HG03060 (cell line): ENCODE measurements around the gene ZAP70.

ENCODE experiments used
- ATAC-seq: cut with Tn5 transposase; IDR thresholded peaks from one replicate; pipeline ENCODE4 v1.9.1; 2021; ENCODE audit warnings: low read depth, moderate number of reproducible peaks; ENCODE audit not compliant: unreplicated experiment

ZAP70 gene

DNA sequence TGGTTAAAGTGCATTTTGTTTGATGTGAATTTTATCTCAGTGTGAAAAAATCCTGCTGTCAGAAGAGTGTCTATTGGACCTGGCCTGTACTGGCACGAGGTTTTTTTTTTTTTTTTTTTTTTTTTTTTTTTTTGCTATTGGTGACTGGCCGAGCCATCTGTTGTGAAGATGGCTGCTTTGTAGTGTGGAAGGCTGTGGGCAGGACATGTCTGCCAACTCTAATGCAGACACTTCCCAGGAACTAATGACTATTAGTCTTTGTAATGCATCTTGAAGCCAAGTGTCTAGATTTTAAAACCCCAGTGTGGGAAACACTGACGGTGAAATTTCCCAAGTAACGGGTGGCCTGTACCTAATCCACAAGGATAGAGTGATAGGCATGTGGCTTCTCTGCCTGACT, 34.3 kb downstream of the ZAP70 start:
- no peak for ATAC-seq

DNA sequence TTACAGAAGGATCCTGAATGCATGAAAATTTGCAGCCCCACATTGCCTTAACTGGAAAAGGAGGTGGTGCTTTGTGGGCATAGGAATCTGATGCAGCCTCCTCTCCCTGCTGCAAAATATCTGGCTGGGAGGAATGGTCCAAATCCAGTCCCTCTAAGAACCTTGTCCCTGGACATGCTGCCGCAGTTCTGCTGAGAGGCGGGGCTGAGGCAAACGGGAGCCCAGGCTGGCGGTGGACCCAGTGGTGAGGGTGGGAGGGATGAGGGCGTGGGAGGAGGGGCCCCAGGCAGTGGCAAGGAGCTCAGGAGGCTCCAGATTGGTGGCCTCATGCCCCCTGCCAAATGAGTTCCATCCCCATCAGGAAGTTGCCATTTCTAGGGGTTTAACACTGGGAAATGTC, 36.2 kb downstream of the ZAP70 start:
- ATAC-seq, result no peak

DNA sequence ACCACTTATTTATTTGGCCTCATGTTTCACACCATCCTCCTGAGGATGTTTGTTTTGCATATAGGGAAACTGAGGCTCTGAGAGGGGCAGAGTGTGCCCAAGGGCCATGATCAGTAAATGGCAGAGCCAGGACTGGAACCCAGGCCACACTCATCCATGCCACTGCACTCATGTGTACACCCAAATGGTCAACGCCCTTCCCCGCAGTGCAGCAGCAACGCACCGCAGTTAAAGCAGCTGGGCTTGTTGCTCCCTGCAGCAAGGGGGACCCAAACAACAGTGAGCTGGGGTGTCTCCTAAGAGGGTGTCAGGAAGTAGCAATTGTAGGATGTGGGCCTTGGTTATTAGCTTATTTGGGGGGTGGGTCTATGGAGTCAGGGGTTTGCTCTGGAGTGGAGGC, 36.6 kb downstream of the ZAP70 start:
- no peak for ATAC-seq

DNA sequence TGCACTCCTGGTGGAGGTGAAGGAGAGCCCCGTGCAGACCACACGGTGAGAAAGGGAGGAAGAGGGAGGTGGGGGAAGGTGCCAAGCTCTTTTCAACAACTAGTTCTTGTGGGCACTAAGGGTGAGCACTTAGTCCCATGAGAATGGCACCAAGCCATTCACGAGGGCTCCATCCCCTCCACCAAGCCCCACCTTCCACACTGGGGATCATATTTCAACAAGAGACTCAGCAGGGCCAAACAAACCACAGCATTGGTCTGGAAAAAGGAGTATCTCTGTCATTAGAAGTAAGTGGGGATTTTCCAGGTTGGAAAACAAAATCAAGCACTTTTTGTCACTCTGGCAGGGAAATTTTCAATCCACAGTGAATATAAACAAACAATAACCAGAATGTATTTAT, 38.4 kb downstream of the ZAP70 start:
- no peak for ATAC-seq

DNA sequence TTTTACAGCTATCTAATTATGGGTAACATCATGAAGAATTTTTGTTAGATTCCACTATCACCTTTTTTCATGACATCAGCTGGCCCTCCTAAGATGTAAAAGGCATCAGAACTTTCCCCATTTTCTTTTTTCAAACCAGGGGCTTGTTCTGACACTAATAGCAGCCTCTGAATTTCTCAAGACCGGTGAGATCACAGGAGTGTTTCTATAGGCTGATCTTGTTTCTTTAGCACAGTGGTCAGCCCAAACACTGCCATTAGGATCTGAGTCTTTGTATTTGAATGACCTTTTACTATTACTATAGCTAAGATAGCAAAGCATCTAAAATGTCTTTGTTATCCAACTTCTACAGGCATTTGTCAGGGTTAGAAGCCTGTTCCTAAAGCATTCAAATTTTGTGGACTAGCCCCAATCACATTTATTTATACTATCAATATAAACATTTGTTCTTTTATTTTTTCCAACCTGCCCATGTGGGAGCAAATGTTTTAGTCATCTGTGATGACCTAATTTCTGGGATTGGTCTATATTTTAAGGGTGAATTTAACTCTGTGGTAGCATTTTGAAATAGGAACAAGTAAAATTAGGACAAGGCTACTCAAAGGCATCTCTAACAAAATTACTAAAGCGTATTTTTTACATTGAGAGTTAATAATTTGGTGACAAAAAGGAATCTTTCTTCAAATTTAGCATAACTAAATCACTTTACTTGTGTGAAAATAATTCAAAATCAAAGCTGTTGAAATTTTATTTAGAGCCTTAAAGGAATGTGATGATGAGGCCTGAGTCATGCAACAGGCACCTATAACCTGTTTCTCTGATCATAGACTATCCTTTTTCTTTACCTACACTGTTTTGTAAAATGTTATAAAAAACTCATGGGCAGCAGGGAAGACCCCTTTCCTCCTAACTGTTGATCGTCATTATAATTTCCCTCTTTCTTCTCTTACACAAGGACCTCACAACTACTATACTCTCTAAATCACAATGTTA, 39.3 kb downstream of the ZAP70 start:
- ATAC-seq, result no peak

DNA sequence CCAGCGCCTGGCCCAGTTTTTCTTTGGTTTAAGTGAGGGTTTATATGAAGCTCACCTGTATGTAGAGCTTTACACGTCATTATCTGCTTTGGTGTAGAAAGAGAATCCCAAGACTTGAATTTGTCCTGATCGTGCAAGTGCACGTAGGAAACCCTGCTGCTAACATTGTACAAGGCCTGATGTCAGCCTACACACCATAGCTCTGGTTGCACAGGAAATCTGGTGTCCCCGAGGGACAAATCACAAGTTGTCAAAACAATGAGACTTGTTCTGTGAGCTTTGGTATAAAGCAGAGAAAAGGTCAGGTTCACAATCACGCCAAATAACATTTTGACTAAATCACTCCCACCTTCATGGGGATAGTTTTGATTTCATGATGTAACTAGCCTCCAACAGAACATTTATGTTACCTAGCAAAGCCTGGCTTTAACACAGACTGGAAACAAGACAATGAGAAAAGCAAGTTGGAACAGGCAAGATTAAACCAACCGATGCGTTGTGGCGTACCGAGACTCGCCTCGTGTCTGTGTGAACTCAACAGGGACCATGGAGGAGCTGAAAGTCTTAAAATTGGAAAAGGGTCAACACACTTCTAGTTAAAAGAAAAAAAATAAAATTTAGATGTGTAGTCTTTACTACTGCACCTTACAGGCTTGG, 41.4 kb downstream of the ZAP70 start:
- ATAC-seq, result no peak

DNA sequence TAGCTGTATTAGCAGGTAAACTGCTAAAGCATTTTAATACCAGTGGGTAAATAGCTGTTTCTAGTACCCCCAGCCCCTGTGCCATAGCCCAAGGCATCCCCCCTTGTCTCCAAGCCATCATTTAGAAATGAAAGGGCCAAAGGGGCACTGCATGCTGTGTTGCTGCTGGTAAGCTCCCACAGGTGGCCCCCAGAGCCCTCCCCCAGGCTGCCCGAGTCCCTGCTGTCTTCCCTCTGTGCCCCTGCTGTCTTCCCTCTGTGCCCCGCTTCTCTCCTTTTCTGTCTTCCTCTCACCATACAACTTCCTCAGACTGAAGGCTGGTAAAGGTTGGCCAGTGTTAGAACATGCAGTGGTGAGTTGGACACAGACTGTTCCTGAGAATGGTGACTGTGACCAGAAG, 42.1 kb downstream of the ZAP70 start:
- ATAC-seq, result no peak

DNA sequence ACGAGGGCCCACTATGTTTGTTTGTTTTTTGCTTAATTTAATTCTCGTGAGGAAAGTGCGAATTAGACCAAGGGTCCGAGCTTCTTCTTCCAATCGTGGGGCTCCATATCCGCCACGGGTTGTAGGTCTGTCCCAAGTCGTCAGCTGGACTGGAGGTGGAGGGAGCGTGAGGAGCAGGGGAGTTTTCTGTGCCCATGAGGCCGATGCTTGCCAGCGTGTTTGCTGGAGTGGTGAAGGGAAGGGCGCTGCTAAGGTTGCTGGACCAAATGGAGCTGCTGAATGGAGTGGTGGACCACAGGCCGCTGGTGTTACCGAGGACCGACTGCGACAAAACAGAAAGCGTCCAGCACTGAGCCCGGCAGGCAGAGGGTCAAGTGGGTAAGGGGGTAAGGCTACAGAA, 43.7 kb downstream of the ZAP70 start:
- ATAC-seq, result no peak

DNA sequence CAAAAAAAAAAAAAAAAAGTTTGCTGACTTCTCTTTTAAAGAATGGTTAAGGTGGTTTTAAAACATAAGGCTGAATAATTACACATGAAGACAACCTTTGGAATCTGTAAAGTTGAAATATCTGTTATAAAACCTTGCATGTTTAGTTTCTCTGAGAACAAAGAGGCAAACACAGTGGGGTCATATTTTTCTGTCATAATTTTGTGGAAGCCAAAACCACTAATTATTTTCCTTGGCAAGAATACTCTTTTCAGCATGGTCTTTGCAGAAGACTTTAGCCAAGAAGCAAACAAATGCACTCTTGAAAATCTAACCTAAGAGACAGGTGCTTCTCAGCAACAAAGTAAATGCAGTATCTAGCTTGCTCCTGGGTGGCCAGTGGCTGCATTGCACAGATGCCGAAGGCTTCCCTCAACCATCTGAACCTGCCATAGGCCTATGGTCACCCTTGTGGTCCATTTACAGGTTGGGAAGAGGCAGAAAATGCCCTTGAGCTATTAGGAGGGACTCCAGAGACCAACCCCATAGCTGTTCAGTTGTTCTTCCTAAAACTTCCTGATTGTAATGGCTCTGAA, 44.8 kb downstream of the ZAP70 start:
- ATAC-seq, result no peak

DNA sequence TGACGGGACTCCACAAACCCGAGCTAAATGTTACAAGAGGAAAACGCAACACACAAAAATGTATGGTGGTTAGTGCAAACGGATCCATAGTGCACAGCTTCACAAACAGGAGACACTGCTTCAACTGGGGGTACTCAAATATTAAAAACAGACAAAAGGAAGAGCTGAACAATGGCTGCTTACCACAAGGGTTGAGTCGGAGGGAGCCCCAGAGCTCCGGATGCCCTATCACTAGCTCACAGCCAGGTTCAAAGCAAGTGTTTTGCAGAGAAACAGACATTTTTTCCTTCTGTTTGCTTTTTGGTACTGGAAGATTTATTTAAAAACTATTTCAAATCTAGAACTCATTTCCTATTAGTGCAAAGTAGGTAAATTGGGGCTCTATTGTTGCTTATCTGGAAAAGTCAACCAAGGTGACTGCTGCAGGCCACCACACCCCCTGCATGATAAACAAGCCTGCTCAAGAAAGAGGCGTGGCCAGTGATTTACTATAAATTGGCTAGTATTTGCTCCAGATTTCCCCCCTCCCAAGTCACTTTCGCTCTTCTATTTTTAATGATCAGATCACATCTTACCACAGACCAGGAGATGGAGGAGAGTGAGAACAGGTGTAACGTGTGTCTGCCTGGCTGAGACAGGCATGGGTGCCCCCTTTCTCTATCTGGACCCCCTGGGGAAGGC, 46.5 kb downstream of the ZAP70 start:
- no peak for ATAC-seq

DNA sequence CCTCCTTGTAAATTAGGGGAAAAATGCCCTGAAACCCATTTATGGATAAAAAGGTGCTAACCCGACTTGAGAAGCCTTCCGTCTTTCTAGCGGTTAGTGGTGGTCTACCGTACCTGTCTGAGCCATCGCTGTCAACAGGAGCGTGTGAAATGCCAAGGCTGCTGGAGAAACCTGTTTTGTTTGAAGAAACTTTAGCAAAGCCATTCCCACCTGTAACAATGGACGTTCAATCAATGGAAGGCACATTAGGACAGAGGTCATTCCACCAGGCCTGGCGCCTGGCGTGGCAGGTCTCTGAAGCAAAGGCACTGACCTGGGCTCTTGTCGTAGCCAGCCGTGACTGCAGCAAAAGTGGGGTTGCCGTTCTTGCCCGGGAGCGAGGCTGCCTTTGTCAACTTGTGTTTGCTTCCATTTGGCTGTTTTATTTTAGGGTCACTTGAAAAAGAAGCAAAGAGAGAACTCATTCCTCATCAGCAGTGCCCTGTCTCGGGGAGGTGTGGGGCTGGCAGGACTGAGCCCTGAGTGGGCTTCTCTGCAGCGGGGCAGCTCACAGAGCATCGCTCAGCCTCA, 47.2 kb downstream of the ZAP70 start:
- ATAC-seq, result no peak

DNA sequence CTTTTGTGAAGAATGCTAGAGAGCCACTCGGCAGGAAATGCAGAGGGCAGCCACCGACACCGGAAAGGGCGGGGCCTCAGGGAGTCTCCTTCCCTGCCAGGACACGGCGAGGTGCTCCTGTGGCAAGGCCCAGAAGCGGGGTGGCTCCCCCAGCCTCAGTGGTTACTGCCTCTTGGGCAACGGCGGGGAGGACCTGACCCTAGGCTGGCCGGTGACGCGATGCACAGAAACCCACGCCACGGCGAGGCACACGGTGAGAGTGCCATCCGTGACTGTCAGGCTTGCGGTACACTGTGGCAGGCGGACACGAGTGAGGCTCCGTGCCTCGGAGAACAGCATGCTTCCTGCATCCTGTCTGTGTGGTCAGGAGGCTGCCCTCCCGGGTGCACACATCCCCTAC, 47.8 kb downstream of the ZAP70 start:
- no peak for ATAC-seq

DNA sequence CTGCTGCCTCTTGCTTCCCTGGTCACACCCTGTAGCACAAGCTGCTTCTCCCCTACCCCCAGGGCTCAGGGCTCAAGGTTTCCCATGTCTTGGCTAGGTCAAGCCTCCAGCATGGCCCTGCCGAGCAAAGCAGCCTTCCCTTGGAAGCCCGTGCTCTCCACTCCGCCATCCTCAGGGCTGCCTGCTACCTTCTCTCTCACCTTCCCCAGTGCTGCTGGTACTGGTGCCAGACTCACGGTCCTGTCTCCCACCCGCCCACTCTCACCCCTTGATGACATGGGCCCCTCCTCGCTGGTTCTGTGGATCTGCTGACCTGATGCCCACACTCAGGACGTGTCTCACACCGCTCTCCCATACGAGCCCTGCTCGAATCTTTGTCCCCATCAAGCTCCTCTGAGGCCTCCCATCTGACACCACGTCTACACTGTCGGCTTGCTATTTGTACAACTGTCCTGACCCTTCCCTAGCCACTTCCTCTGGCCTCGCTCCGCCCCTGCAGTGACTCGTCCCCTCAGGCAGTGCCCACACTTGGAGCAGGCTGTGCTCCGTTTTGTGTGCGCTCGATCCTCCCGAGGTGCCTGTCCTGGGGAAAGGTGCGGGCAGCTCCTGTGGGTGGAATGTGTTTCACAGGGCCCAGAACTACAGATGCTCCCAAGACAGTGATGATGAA, 49.9 kb downstream of the ZAP70 start:
- no peak for ATAC-seq

DNA sequence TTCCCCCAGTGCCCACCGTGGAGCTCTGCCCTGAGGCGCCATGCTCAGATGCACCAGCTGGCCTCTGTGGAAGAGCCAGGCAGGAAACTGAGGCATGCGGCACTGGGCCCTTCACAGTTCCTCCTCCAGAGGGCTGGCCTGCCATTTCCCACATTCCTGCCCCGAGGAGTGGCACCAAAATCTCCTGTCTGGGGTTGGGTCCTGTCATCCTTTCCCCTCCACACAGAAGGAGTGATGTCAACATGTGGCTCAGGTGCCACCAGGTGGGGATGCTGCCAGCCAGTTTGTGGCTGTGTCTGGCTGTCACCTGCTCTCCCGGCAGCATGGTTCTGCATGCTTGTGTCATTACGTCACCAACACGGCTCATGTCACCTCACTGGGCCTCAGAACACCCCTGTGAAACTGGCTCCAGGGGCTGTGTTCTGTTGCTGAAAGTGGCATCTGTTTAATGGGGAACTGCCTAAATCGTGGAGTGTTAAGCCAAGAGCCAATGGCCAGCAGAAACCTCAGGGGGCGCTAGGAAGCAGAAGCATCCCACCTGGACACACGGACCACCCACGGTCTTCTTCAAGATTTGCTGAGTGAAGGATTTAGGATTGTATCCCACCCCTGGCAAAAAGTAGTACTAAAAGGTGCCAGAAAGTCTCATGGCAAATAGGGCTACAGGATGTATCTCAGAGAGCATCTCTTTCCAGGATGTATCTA, 51.3 kb downstream of the ZAP70 start:
- ATAC-seq, result no peak

DNA sequence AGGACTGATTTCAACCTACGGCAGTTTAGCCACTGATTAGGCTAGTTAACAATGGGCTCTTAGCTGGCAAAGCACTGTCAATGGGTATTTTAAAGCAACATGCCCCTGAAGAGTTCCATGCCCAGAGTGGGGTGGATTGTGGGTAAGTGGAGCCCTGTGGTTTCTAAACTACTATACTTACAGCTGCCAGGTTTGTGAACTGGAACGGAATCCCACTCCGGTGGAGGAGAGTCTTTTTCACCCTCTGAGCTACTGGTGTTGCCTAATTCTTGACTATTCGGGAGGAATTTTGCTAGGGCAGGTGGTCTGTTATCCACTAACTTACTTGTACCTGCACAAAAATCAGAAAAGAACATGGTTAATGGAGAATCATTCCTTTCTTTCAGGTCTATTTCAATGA, 52.6 kb downstream of the ZAP70 start:
- ATAC-seq, result no peak

DNA sequence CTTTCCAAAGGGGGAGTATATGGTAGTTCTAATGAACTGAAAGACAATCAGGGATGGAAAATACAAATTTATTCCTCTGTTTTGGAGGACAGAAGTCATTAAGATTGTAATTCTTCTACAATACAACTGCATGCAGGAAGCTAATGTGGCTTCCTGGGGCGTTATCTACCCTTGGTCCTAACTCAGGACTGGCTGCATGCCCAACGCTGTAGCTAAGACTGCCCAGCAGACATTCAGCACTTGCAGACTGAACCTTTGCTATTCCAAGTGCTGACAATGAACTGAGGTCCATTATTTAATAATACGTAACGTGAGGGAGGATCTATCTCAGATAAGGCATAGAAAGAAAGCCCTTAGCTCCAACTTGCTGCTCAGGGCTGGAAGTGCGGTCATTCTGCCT, 53.2 kb downstream of the ZAP70 start:
- ATAC-seq, result no peak

DNA sequence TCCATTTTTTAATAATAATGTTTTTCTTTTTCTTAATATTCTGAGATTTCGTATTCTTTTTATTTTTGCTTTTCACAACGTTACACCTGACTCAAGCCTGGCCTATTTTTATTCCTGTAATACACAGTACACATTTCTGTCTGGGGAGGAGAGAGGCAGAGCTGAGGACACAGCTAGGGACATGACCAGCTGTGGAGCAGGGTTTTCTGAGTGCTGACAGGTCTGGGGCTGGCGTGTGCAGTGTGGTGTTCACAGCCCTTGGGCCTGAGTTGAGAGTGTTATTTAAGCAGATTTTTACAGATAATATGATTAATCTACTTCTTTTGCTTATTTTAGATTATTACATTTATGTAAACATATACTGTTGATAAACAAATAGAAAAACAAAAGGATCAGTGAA, 55.9 kb downstream of the ZAP70 start:
- no peak for ATAC-seq

DNA sequence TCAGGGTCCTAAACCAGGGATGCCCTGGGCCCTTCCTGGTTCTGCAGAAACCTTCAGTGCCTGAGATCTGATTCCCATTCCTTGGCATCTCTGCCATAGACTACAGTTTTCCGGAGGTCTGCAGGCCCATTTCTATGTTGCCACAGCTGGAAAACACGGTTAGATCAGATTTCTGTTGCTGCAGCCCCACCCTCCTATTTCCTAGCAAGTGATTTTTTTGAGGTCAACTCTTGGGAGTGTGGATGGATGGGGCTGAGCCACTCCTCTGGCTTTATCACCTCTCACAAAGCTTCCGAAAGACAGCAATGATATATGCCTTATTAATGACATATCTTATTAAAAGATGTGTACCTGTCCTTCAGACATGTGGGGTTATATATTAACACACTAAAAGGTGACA, 56.3 kb downstream of the ZAP70 start:
- ATAC-seq, result no peak

DNA sequence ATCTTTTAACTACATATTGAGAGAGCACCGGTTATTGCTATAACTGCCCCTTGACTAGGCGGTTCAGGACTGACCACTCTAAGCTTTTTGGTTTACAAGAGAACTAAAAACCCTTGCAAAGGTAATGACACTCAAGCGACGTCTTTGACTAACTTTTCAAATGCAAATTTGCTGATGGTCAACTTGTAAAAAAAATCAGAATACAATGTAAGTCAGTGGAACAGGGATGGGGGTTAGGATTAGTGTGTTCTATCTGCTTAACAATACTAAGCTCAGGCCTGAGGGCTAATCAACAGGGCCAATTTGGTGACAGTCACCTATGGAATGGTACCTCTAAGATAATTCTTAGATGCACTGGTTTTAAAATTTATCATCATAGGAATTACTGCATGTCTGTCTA, 57.1 kb downstream of the ZAP70 start:
- ATAC-seq, result no peak

DNA sequence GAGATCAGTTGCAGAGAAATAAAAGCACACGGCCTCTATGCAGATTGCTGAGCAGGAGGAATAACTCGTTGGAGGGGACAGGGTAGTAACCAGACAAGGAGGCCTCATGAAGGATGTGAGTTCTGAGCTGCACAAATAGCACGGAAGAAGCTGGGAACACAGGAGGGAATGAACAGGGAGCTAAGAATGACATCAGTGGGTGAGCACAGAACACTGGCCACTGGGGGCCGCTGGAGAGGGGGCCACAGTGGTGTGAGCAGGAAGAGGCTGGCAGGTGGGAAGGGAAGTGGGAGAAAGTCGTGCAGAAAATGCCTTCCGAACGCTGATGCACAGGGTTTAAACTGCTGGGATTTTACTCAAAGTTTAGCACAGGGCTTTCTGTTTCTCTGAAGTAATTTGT, 61.0 kb downstream of the ZAP70 start:
- no peak for ATAC-seq
